C1 segment of cervical spinal cord (tissue), 14 donors: ENCODE results near the gene ZNF132.
"Not testable (repeated sequence)": the region's sequence is repeated elsewhere in the genome, so short reads cannot be mapped to it uniquely, and the experiment has no call there.

Experiments used
- DNase-seq, 14 donors: peaks; one replicate each; lab custom pipeline; 2025; lab: John Stamatoyannopoulos, UW

ZNF132 gene

GRCh38 chr19:58468216-58468839 lies 28.4 kb upstream of the ZNF132 start:
- DNase-seq: no peak

- DNase-seq: peak; percentile 67 to 98 (median 95)
These were observed 27.0 kb upstream of the ZNF132 start, which contains the start of gene ZNF324 for GRCh38 chr19:58466760-58467589. Gene ZNF324, plus strand, starts transcription at chr19:58467080. Its CDS starts 2,106 bp downstream, at chr19:58469186.

GRCh38 chr19:58466089-58466759 lies 26.3 kb upstream of the ZNF132 start:
- DNase-seq: no peak

GRCh38 chr19:58460039-58460438 lies 20.1 kb upstream of the ZNF132 start:
- DNase-seq: no peak

- no peak for DNase-seq
These were observed 16.2 kb upstream of the ZNF132 start for GRCh38 chr19:58456111-58456510.

DNA sequence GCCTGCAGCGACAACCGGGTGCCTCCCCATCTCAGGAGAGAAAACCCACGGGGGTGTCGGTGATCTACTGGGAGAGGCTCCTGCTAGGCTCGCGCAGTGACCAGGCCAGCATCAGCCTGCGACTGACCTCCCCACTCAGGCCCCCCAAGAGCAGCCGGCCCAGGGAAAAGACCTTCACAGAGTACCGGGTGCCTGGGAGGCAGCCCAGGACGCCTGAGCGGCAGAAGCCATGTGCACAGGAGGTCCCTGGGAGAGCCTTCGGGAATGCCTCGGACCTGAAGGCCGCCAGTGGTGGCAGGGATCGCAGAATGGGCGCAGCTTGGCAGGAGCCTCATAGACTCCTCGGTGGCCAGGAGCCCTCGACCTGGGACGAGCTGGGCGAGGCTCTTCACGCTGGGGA lies 15.4 kb upstream of the ZNF132 start:
- no peak for DNase-seq

GRCh38 chr19:58453743-58454142 lies 13.8 kb upstream of the ZNF132 start:
- no peak for DNase-seq

DNA sequence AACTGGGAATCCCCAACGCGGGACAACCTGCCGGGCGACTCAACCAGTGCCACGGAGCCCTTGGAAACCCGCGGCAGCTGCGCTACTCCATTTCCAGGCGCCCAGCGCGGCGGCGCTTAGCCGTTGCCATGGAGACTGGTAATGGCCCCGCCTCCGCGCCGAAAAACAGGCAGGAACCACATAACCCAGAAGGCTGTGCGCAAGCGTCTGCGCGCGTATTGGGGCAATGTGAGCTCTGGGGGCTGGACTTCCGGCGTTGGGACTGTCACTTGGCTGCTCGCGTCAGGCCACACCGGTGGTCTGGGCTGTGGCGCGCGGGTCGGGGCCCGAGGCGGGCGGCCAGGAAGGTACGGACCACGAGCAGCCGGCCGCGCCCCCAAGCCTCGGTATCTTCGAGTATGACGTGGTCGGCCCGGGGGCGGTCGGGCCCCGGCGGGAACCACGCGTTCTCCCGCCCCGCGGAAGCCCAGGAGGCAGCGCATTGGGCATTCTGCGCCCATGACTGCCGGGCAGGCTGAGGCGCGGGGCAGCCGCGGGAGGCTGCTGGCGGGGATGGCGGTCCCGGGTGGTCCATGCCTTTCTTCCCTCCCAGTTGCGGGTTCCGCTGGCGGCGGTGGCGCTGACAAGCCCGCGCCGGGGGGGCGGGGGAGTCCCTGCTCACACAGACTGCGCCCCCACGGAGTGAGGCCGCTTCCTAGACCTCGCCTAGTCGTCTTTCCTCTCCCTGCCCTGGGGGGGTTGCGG lies 11.6 kb upstream of the ZNF132 start, which contains the start of gene ZNF324B:
Gene ZNF324B, plus strand, starts transcription at position 265 of the 744 bp plus-strand sequence. CDS start 2,080 bp downstream, outside the sequence.
- DNase-seq: peak; percentile 47 to 96 (median 92)

- DNase-seq: peak in 2 of 14 donors; percentile 27 to 51
These were observed 11.0 kb upstream of the ZNF132 start for GRCh38 chr19:58450856-58451357.

GRCh38 chr19:58449980-58450379 lies 10.0 kb upstream of the ZNF132 start:
- DNase-seq: not testable (repeated sequence)

DNA sequence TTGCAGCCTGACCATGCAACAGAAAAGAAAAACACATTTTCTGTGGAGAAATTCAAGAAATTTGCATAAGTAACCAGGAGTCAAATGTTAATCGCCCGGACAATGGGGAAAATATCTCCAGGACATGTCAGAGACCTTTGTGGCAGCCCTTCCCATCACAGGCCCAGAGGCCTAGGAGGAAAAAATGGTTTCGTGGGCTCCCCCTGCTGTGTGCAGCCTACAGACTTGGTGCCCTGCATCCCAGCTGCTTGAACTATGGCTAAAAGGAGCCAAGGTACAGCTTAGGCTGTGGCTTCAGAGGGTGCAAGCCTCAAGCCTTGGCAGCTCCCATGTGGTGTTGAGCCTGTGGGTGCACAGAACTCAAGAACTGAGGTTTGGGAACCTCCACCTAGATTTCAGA lies 8.9 kb upstream of the ZNF132 start:
- DNase-seq: not testable (repeated sequence)

DNA sequence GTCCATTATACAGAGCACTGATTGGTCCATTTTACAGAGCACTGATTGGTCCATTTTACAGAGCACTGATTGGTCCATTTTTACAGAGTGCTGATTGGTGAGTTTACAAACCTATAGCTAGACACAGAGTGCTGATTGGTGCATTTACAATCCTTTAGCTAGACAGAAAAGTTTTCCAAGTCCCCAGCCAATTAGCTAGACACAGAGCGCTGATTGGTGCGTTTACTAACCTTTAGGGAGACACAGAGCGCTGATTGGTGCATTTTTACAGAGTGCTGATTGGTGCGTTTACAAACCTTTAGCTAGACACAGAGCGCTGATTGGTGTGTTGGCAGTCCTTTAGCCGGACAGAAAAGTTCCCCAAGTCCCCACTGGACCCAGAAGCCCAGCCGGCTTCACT lies 3.0 kb upstream of the ZNF132 start:
- not testable (repeated sequence) for DNase-seq

DNA sequence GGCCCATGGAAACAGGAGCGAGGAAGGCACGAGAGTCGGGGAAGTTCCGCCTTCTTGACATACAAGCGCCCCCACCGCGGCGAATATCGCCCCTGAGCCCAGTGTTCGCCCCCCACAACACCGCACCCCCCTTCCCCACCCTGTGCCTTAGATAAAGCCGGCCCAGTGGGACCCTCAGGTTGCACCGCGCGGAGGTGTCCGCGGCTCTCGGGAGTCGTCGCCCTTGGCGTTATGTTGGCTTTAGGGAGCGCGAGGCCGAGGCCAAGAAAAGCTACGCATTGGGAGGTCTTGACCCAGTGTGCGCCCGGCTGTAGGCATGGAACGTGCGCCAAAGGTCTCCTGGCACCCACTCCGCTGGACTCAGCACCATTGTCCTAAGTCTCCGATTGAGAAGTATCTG lies 603 bp upstream of the ZNF132 start:
- DNase-seq: peak in 2 of 14 donors; percentile 24 to 53

- DNase-seq: no peak
These were observed 5.7 kb downstream of the ZNF132 start for GRCh38 chr19:58434217-58434616.

DNA sequence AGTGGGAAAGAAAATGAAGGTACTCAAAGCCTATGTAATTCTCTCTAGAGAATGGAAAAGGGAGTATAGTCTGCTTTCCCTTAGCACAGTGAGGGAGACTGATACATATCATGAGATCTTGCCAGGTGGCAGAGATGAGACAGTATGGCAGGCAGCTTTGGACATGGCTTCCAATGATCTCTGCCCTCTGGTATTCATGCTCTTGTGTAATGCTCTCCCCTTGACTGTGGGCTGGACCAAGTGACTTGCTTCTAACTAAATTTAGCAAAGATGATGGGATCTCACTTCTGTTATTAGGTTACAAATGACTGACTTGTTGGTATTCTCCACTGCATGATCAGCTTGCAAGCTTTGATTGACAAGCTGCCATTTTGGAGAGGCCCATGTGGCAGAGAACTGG lies 10.2 kb downstream of the ZNF132 start:
- no peak for DNase-seq

DNA sequence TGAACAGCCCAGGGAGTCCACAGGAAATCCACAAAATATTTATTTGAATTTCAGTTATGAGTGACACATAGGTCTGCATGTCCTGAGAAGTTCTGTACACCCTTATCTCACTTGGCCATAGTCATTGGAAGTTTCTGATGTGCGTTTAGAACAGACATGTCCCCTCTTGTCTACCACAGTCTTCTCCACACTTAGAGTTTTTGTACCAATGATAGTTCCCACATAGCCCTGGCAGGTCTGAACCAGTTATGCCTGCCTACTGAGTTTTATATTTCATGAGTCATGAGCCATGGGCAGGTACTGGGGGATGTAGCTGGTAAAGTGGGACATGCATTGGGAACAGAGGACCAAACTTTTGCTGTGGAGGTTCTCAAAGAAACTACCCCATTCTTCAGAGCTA lies 11.3 kb downstream of the ZNF132 start:
- DNase-seq: no peak

- no peak for DNase-seq
These were observed 22.9 kb downstream of the ZNF132 start for GRCh38 chr19:58417071-58417470.

GRCh38 chr19:58416604-58417003 lies 23.3 kb downstream of the ZNF132 start:
- DNase-seq: no peak

- DNase-seq: peak in 3 of 14 donors; percentile 7 to 40 (median 34)
These were observed 30.8 kb downstream of the ZNF132 start for GRCh38 chr19:58409010-58409790.
